GM15510 (cell line): ENCODE measurements around the gene DPEP1.

Experiments
- POLR2A ChIP-seq: IDR thresholded peaks from 3 replicates; pipeline ENCODE4 v1.6.1; 2011; ENCODE audit warnings: borderline replicate concordance; ENCODE audit not compliant: insufficient read length; ENCODE audit errors: extremely low read depth

Gene DPEP1

GRCh38 chr16:89586218-89586617 lies 27.2 kb upstream of the DPEP1 start:
- TF ChIP-seq POLR2A = no peak

GRCh38 chr16:89586853-89587252 lies 26.6 kb upstream of the DPEP1 start:
- TF ChIP-seq POLR2A = no peak

- no peak for TF ChIP-seq POLR2A
Observed at GRCh38 chr16:89588413-89589109, 24.9 kb upstream of the DPEP1 start.

- TF ChIP-seq POLR2A = no peak
Observed at GRCh38 chr16:89589241-89589926, 24.1 kb upstream of the DPEP1 start.

GRCh38 chr16:89593841-89594240 lies 19.6 kb upstream of the DPEP1 start:
- no peak for TF ChIP-seq POLR2A

- no peak for TF ChIP-seq POLR2A
Observed at GRCh38 chr16:89595330-89596060, 17.9 kb upstream of the DPEP1 start.

- TF ChIP-seq POLR2A = no peak
Observed at GRCh38 chr16:89596061-89596689, 17.3 kb upstream of the DPEP1 start.

- TF ChIP-seq POLR2A = no peak
Observed at GRCh38 chr16:89596957-89597649, 16.3 kb upstream of the DPEP1 start.

- no peak for TF ChIP-seq POLR2A
Observed at GRCh38 chr16:89598199-89598598, 15.2 kb upstream of the DPEP1 start.

GRCh38 chr16:89599451-89599858 lies 14.0 kb upstream of the DPEP1 start:
- no peak for TF ChIP-seq POLR2A

DNA sequence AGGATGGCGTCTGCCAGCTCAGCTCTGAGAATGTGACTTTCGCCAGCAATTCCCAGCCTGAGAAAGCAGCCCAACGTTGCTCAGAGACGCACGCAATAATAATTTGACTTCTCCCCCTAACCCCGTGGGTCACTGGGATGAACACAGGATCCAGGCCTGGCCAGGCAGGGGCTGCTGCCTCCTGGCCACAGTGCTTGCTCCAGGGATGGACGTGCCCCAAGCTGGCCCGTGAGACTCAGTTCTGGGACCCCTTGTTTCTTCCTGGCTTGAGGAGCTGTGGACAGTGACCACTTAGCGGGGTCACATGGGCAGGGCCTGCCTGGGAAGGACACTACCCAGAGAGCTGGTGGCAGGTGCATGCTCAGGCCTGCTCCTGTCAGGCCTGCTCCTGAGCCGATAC lies 13.5 kb upstream of the DPEP1 start:
- no peak for TF ChIP-seq POLR2A

DNA sequence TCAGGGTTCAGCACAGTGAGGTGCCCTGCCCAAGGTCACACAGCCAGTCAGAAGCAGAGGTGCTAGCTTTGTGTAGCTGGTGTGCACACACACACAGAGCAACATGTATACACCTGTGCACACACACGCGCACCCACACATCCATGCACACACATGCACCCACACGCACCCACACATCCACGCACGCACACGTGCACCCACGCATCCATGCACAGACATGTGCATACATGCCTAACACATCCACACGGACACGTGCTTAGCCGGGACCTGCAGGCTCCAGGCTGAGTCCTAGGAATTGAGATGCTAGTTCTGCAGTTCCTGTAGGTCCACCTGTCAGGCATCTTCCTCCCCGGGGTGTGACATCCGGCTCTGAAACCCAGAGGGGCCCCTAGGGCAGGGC lies 13.0 kb upstream of the DPEP1 start:
- TF ChIP-seq POLR2A = no peak

DNA sequence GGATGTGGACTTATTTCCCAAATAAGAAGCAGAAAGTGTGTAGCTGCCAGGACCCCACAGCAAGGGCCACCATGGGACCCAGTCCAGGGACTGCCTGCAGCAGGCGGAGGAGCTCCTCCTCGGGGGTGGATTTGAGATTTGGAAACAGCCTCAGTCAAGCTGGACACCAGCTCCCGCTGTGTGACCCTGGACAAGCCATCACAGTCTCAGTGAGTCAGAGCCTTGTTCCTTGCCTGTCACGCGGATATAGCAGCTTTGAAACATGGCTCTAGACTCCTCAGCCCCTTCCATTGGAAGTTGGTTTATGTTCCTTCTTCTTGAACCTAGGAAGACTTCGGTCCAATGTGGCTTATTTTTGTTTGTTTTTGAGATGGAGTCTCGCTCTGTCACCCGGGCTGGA lies 12.5 kb upstream of the DPEP1 start:
- no peak for TF ChIP-seq POLR2A

DNA sequence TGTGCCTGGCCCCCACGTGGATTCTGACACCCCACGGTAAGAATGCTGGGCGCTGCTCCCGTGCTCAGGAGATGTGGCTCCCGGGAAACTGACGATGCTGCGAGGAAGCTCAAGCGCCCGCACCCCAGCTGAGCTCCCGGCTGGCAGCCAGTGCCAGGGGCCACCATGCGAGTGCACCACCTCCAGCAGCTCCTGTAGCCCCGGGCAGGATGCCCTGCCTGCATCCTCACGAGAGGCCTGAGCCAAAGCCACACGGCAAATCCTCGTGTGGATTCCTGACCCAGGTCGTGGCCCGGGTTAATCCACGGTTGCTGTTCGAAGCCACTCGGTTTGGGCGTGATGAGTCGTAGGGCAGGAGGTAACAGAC lies 11.6 kb upstream of the DPEP1 start:
- no peak for TF ChIP-seq POLR2A
